Muscle layer of duodenum (tissue), 2 donors: ENCODE measurements around the gene MAP2K5.

Experiments
- H3K27ac ChIP-seq: one replicate; pipeline ENCODE4 v1.7.0; 2013; ENCODE audit warnings: mild to moderate bottlenecking, low read length
- H3K27me3 ChIP-seq: one replicate; pipeline ENCODE4 v1.7.0; 2013; ENCODE audit warnings: low read depth, mild to moderate bottlenecking, control low read depth, low read length
- H3K36me3 ChIP-seq, 2 donors: one replicate each; pipeline ENCODE4 v1.7.0; 2013; ENCODE audit warnings: low read length in 2 of 2, control low read depth in 1 of 2, mild to moderate bottlenecking in 1 of 2; ENCODE audit not compliant: insufficient read depth in 2 of 2, control insufficient read depth in 1 of 2
- H3K4me1 ChIP-seq, 2 donors: one replicate each; pipeline ENCODE4 v1.7.0; 2013; ENCODE audit warnings: low read length in 2 of 2, mild to moderate bottlenecking in 2 of 2, control low read depth in 1 of 2, moderate library complexity in 1 of 2; ENCODE audit not compliant: insufficient read depth in 2 of 2, control insufficient read depth in 1 of 2
- H3K4me3 ChIP-seq, 2 donors: one replicate each; pipeline ENCODE4 v1.7.0; 2013; ENCODE audit warnings: low read length in 2 of 2, low read depth in 1 of 2, mild to moderate bottlenecking in 1 of 2
- H3K9me3 ChIP-seq, 2 donors: one replicate each; pipeline ENCODE4 v1.7.0; 2013; ENCODE audit warnings: low read length in 2 of 2, control low read depth in 1 of 2, mild to moderate bottlenecking in 1 of 2; ENCODE audit not compliant: control insufficient read depth in 1 of 2
- donor health status: healthy.

Gene MAP2K5

GRCh38 chr15:67839499-67839928 lies 297.0 kb downstream of the MAP2K5 start:
- H3K36me3 ChIP-seq, result no peaks in the 10 kb centered on the region
- H3K4me1 ChIP-seq, result peaks cover 0 to 18% of the 10 kb centered on the region in 2 donors
- peaks cover 17% of the 10 kb centered on the region for H3K27me3 ChIP-seq
- peak overlapping the region; percentile 90 for H3K27ac ChIP-seq
- peak overlapping the region; percentile 76 to 89 for H3K4me3 ChIP-seq
- H3K9me3 ChIP-seq, result no peaks in the 10 kb centered on the region

GRCh38 chr15:67839929-67840748 lies 297.6 kb downstream of the MAP2K5 start, which contains the start of gene RNU6-1:
Gene RNU6-1, minus strand, starts transcription at chr15:67840045.
- Histone ChIP-seq H3K27me3 (peaks cover 11% of the 10 kb centered on the region), H3K27ac (peak within 1 kb of the TSS; percentile 90), H3K9me3 (no peaks in the 10 kb centered on the region), H3K4me1 (peaks cover 0 to 12% of the 10 kb centered on the region in 2 donors), H3K36me3 (no peaks in the 10 kb centered on the region), H3K4me3 (peak within 1 kb of the TSS; percentile 76 to 89)

GRCh38 chr15:67840749-67841512 lies 298.4 kb downstream of the MAP2K5 start:
- peak overlapping the region; percentile 76 to 89 for H3K4me3 ChIP-seq
- no peaks in the 10 kb centered on the region for H3K36me3 ChIP-seq
- H3K9me3 ChIP-seq, result no peaks in the 10 kb centered on the region
- H3K27me3 ChIP-seq, result peaks cover 3% of the 10 kb centered on the region
- H3K4me1 ChIP-seq, result peaks cover 0 to 4% of the 10 kb centered on the region in 2 donors
- H3K27ac ChIP-seq, result peak overlapping the region; percentile 90

GRCh38 chr15:67841513-67841762 lies 298.9 kb downstream of the MAP2K5 start:
- Histone ChIP-seq H3K36me3 (no peaks in the 10 kb centered on the region), H3K27me3 (no peaks in the 10 kb centered on the region), H3K27ac (peak overlapping the region; percentile 90), H3K4me1 (no peaks in the 10 kb centered on the region), H3K4me3 (peak overlapping the region; percentile 76 to 89), H3K9me3 (no peaks in the 10 kb centered on the region)

- H3K36me3 ChIP-seq, result no peaks in the 10 kb centered on the region
- H3K9me3 ChIP-seq, result no peaks in the 10 kb centered on the region
- no peak overlapping the region for H3K27ac ChIP-seq
- H3K4me1 ChIP-seq, result no peaks in the 10 kb centered on the region
- H3K27me3 ChIP-seq, result no peaks in the 10 kb centered on the region
- H3K4me3 ChIP-seq, result no peak overlapping the region
Measured at GRCh38 chr15:67843092-67843501, 300.6 kb downstream of the MAP2K5 start.

DNA sequence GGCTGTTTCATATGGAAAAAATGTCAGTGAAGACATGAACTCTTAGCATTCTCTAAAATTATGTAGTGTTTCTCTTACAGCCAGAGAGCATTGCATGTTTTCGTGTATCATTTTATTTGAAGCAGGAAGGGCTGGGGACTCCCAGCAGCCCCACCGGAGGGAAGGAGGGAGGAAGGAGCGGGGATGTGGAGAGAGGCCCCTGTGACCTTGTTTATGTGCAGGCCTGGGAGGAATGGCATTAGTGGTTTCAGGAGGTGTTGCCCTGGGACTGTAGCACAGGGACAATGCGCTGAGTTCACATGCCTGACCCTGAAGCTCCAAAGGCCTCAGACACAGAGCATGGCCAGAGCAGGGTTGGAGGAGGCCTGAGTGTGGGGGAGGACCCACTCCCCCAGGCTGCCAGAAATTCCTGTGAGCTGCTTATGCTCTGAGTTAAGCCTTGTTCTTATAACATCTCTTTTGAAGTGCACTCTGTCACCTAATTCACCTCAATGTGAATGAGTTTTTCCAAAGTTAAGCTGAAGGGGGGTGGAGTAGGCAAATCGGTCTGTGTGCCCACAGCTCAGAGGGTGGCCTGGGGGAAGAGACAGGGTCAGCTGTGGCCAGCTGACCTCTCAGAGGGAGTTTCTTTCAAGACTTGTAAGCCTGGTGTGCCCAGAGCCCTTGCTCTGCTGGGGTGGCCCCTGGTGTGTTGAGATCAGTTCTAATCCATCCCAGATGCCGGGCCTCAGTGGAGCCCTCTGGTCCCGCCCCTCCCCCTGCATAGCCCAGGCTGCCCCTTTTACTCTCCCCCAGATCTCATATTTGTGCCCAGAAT lies 301.3 kb downstream of the MAP2K5 start:
- no peak overlapping the region for H3K27ac ChIP-seq
- no peaks in the 10 kb centered on the region for H3K36me3 ChIP-seq
- H3K4me1 ChIP-seq, result no peaks in the 10 kb centered on the region
- no peak overlapping the region for H3K4me3 ChIP-seq
- H3K9me3 ChIP-seq, result no peaks in the 10 kb centered on the region
- H3K27me3 ChIP-seq, result no peaks in the 10 kb centered on the region

DNA sequence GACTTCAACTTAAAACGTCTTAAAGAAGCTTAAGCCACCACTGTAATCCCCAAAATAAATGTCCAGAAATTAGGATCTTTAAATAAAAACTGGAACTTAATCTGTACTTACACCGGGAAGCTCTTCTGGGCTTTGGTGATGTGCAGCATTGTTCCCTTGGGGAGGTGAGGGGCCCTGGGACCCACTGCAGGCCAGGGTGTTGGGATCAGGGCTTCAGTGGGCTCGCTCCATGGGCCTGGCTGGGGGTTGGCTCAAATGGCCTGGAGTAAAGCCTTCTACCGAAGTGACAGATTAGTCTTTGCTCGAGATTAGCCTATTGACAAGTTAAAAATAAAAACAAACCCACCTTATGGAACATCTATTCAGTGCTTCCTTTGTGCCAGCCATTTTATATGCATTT lies 303.5 kb downstream of the MAP2K5 start:
- no peak overlapping the region for H3K4me3 ChIP-seq
- H3K36me3 ChIP-seq, result no peaks in the 10 kb centered on the region
- H3K27ac ChIP-seq, result no peak overlapping the region
- H3K9me3 ChIP-seq, result no peaks in the 10 kb centered on the region
- no peaks in the 10 kb centered on the region for H3K27me3 ChIP-seq
- H3K4me1 ChIP-seq, result no peaks in the 10 kb centered on the region

- H3K27me3 ChIP-seq, result no peaks in the 10 kb centered on the region
- no peak overlapping the region for H3K27ac ChIP-seq
- no peaks in the 10 kb centered on the region for H3K36me3 ChIP-seq
- H3K9me3 ChIP-seq, result no peaks in the 10 kb centered on the region
- no peak overlapping the region for H3K4me3 ChIP-seq
- no peaks in the 10 kb centered on the region for H3K4me1 ChIP-seq
Measured at GRCh38 chr15:67849538-67849937, 307.0 kb downstream of the MAP2K5 start.

GRCh38 chr15:67850336-67850735 lies 307.8 kb downstream of the MAP2K5 start:
- no peaks in the 10 kb centered on the region for H3K27me3 ChIP-seq
- H3K27ac ChIP-seq, result no peak overlapping the region

GRCh38 chr15:67850994-67851571 lies 308.6 kb downstream of the MAP2K5 start:
- Histone ChIP-seq H3K4me1 (no peaks in the 10 kb centered on the region), H3K36me3 (no peaks in the 10 kb centered on the region), H3K4me3 (no peak overlapping the region), H3K27me3 (no peaks in the 10 kb centered on the region), H3K27ac (no peak overlapping the region), H3K9me3 (no peaks in the 10 kb centered on the region)

More at GRCh38 chr15:67850336-67850735, 307.8 kb downstream of the MAP2K5 start:
- H3K9me3 ChIP-seq, result no peaks in the 10 kb centered on the region
- no peak overlapping the region for H3K4me3 ChIP-seq
- no peaks in the 10 kb centered on the region for H3K36me3 ChIP-seq
- no peaks in the 10 kb centered on the region for H3K4me1 ChIP-seq

DNA sequence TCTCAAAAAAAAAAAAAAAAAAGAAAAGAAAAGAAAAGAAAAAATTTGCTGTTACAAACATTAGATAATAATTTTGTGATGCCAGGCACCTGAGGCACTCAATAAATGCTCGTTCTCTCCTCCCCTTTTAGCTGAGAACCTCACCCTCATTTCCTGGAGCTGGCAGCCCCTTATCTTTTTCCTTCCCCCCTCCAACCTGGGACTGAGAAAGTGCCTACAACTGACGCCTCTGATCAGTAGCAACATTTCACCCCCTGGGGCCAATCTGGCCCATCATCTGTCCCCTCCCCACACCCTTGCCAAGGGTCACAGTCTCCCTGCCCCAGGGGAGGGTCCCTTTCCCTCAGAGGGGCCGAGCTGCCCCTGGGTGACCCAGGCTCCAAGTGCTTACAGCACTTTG lies 309.9 kb downstream of the MAP2K5 start:
- Histone ChIP-seq H3K4me3 (no peak overlapping the region), H3K27me3 (no peaks in the 10 kb centered on the region), H3K4me1 (no peaks in the 10 kb centered on the region), H3K9me3 (no peaks in the 10 kb centered on the region), H3K36me3 (no peaks in the 10 kb centered on the region), H3K27ac (no peak overlapping the region)
